GM18867 (cell line): ENCODE measurements around the gene TAF1C.
"Not testable (repeated sequence)": the region's sequence is repeated elsewhere in the genome, so short reads cannot be mapped to it uniquely, and the experiment has no call there.

Experiments used
- ATAC-seq: cut with Tn5 transposase; IDR thresholded peaks from one replicate; pipeline ENCODE4 v1.9.1; 2021; ENCODE audit warnings: mild to moderate bottlenecking, moderate library complexity; ENCODE audit not compliant: unreplicated experiment

The TAF1C gene

GRCh38 chr16:84212631-84213030 lies 25.8 kb upstream of the TAF1C start:
- ATAC-seq = no peak

GRCh38 chr16:84212154-84212553 lies 25.3 kb upstream of the TAF1C start:
- no peak for ATAC-seq

- ATAC-seq = no peak
Observed at GRCh38 chr16:84209989-84210388, 23.1 kb upstream of the TAF1C start.

GRCh38 chr16:84207879-84208278 lies 21.0 kb upstream of the TAF1C start:
- no peak for ATAC-seq

- ATAC-seq = no peak
Observed at GRCh38 chr16:84207251-84207650, 20.4 kb upstream of the TAF1C start.

GRCh38 chr16:84205976-84206691 lies 19.3 kb upstream of the TAF1C start:
- ATAC-seq = no peak

GRCh38 chr16:84205123-84205522 lies 18.3 kb upstream of the TAF1C start:
- not testable (repeated sequence) for ATAC-seq

GRCh38 chr16:84204551-84204950 lies 17.7 kb upstream of the TAF1C start:
- not testable (repeated sequence) for ATAC-seq

- ATAC-seq = no peak
Observed at GRCh38 chr16:84199861-84200260, 13.0 kb upstream of the TAF1C start.

- no peak for ATAC-seq
Observed at GRCh38 chr16:84199097-84199496, 12.2 kb upstream of the TAF1C start.

- ATAC-seq = no peak
Observed at GRCh38 chr16:84198401-84198800, 11.5 kb upstream of the TAF1C start.

- no peak for ATAC-seq
Observed at GRCh38 chr16:84197466-84198128, 10.7 kb upstream of the TAF1C start.

GRCh38 chr16:84196727-84197394 lies 10.0 kb upstream of the TAF1C start:
- ATAC-seq = no peak

GRCh38 chr16:84196101-84196500 lies 9.2 kb upstream of the TAF1C start:
- no peak for ATAC-seq

GRCh38 chr16:84195201-84196093 lies 8.6 kb upstream of the TAF1C start:
- no peak for ATAC-seq

- no peak for ATAC-seq
Observed at GRCh38 chr16:84194470-84195200, 7.8 kb upstream of the TAF1C start.

- ATAC-seq = no peak
Observed at GRCh38 chr16:84194018-84194417, 7.2 kb upstream of the TAF1C start.

GRCh38 chr16:84193480-84193879 lies 6.6 kb upstream of the TAF1C start:
- no peak for ATAC-seq

GRCh38 chr16:84191466-84191865 lies 4.6 kb upstream of the TAF1C start:
- ATAC-seq = no peak

- ATAC-seq = no peak
Observed at GRCh38 chr16:84190731-84191388, 4.0 kb upstream of the TAF1C start, which contains the start of gene ADAD2. ADAD2 (plus strand) TSS chr16:84191157; CDS start chr16:84191231, 74 bp downstream.
